NT2/D1 (cell line): Measurements from ENCODE around the gene UGT1A1.
"Not testable (repeated sequence)": the region's sequence is repeated elsewhere in the genome, so short reads cannot be mapped to it uniquely, and the experiment has no call there.

Source experiments
- DNase-seq: peaks from one replicate; pipeline ENCODE4 v3.0.0-alpha.2; 2011; ENCODE audit warnings: low read depth, low spot score
- H3K27me3 ChIP-seq: 2 replicates; pipeline ENCODE4 v1.6.0; 2011; ENCODE audit warnings: mild to moderate bottlenecking; ENCODE audit not compliant: insufficient read length, insufficient read depth
- H3K36me3 ChIP-seq: 2 replicates; pipeline ENCODE4 v1.6.1; 2011; ENCODE audit warnings: mild to moderate bottlenecking, low read length, mixed read lengths; ENCODE audit not compliant: insufficient read depth, insufficient read length
- H3K4me1 ChIP-seq: 2 replicates; pipeline ENCODE4 v1.5.1; 2011; ENCODE audit not compliant: insufficient read depth, insufficient read length
- H3K4me3 ChIP-seq: 2 replicates; pipeline ENCODE4 v1.5.1; 2011; ENCODE audit warnings: low read depth; ENCODE audit not compliant: insufficient read length
- H3K9ac ChIP-seq: 2 replicates; pipeline ENCODE4 v1.6.0; 2011; ENCODE audit warnings: low read depth; ENCODE audit not compliant: insufficient read length
- H3K9me3 ChIP-seq: 2 replicates; pipeline ENCODE4 v1.5.1; 2011; ENCODE audit warnings: mild to moderate bottlenecking, low read length; ENCODE audit not compliant: insufficient read depth
- SUZ12 ChIP-seq: IDR thresholded peaks from 2 replicates; pipeline ENCODE4 v1.6.1; 2011; ENCODE audit not compliant: insufficient read length, insufficient read depth; ENCODE audit errors: extremely low read depth
- YY1 ChIP-seq: IDR thresholded peaks from 2 replicates; pipeline ENCODE4 v1.6.1; 2011; ENCODE audit not compliant: insufficient read length, insufficient read depth
- ZNF274 ChIP-seq: IDR thresholded peaks from 2 replicates; pipeline ENCODE4 v1.6.1; 2011; ENCODE audit warnings: mild to moderate bottlenecking, low read depth, low read length

UGT1A1 gene

DNA sequence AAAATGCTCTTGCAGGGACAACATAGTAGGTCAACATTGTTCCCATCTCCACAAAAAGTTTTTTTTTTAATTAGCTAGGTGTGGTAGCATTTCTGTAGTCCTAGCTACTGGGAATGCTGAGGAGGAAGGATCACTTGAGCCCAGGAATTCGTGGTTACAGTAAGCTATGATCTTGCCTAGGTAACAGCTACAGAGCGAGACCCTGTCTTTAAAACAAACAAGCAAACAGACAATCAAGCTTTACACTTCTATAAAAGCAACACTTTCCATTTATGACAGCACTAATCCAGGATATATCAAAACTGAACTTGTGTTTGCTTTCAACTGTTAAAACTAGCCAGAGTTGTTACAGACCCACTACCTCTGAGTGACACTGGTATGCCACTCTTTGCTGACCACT lies 19.2 kb upstream of the UGT1A1 start:
- Histone ChIP-seq H3K9ac (no peak overlapping the region), H3K4me1 (no peaks in the 10 kb centered on the region), H3K36me3 (no peaks in the 10 kb centered on the region), H3K27me3 (no peaks in the 10 kb centered on the region), H3K9me3 (peaks cover 12% of the 10 kb centered on the region; the same call in 1 of the 2 replicates), H3K4me3 (no peak overlapping the region)
- no peak for TF ChIP-seq ZNF274
- TF ChIP-seq YY1, result no peak
- no peak for TF ChIP-seq SUZ12
- DNase-seq, result no peak

DNA sequence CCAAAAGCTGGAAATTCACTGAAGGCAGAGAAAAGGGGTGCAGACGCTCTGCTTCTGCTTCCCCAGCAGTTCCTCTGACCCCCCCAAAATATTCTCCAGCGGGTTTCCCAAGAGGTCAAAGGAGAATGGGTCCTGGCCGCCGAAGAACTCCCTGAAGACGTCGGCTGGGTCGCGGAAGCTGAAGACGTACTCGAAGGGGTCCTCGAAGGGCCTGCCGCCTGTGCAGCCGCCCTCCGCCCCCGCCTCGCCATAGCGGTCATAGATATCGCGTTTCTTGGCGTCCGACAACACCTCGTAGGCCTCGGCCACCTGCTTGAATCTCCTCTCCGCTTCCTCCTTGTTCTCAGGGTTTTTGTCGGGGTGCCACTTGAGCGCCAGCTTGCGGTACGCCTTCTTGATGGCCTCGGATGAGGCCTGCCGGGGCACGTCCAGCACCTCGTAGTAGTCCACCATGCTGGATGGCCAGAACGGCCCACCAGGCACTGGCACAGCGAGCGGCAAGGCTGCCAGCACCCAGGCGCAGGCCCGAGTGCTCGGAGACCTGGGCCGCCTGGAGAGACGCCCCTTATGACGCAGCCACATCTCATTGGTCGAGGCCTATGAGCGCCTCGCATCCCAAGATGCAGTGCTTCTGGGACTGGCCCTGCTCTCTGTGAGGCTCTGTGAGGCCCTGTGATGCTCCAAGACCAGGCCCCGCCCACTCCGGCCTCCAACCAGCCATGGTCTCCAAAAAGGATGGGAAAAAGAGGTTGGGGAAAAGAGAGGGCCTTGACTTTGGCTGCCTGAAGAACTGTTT lies 16.4 kb upstream of the UGT1A1 start:
- Histone ChIP-seq H3K9ac (no peak overlapping the region), H3K4me3 (no peak overlapping the region), H3K27me3 (no peaks in the 10 kb centered on the region), H3K4me1 (no peaks in the 10 kb centered on the region), H3K36me3 (no peaks in the 10 kb centered on the region), H3K9me3 (peaks cover 7% of the 10 kb centered on the region; the same call in 1 of the 2 replicates)
- TF ChIP-seq YY1, result no peak
- no peak for TF ChIP-seq SUZ12
- no peak for TF ChIP-seq ZNF274
- DNase-seq, result no peak

DNA sequence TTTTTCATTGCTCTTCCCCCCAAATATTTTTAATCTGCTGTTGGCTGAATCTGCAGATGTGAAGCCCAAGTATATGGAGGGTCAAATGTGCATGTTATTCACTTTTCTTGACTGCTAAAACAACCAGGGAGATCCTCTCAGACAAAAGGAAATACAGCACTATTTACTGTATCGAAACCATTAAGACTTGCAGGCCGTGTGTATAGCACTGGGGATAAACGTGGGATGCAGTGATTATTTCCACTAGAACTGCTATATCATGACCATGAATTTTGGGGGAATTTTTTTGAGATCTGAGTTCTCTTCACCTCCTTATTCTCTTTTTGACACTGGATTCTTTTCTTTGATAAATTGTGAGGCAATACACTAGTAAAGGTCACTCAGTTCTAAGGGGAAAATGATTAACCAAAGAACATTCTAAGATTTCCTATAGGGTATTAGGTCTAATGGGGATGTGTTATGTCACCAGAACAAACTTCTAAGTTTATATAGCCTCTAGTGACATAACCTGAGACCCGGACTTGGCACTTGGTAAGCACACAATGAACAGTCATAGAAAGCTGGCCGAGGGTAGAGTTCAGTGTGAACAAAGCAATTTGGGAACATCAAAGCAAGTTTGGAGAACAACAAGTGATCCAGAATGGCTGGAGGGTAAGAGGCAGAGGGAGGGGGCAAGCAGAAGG lies 14.9 kb upstream of the UGT1A1 start:
- Histone ChIP-seq H3K36me3 (no peaks in the 10 kb centered on the region), H3K27me3 (no peaks in the 10 kb centered on the region), H3K4me1 (no peaks in the 10 kb centered on the region), H3K4me3 (no peak overlapping the region), H3K9me3 (no peaks in the 10 kb centered on the region; the same call in 1 of the 2 replicates), H3K9ac (no peak overlapping the region)
- DNase-seq, result no peak
- TF ChIP-seq ZNF274 (no peak), SUZ12 (no peak), YY1 (no peak)

DNA sequence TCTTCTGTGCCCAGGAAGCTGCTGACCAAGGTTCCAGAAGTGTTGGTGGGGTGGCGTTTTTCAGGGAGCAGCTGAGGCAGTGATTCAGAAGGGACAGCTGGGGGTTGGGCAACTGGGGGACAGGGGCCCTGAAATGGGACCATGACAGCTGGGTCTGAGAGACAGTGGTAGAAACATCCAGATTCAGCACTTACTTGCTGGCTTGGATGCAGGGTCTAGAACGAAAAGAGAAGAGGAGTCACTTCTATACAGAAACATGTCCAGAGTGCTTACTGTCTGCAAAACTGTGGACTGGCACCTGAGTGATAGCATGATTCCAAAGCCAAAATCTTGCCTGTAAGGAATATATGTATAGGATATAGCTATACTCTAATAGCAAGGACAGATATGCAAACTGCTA lies 14.2 kb upstream of the UGT1A1 start:
- H3K9ac ChIP-seq, H3K9me3 ChIP-seq, H3K36me3 ChIP-seq, H3K27me3 ChIP-seq, H3K4me1 ChIP-seq, H3K4me3 ChIP-seq, DNase-seq: not testable (repeated sequence)

DNA sequence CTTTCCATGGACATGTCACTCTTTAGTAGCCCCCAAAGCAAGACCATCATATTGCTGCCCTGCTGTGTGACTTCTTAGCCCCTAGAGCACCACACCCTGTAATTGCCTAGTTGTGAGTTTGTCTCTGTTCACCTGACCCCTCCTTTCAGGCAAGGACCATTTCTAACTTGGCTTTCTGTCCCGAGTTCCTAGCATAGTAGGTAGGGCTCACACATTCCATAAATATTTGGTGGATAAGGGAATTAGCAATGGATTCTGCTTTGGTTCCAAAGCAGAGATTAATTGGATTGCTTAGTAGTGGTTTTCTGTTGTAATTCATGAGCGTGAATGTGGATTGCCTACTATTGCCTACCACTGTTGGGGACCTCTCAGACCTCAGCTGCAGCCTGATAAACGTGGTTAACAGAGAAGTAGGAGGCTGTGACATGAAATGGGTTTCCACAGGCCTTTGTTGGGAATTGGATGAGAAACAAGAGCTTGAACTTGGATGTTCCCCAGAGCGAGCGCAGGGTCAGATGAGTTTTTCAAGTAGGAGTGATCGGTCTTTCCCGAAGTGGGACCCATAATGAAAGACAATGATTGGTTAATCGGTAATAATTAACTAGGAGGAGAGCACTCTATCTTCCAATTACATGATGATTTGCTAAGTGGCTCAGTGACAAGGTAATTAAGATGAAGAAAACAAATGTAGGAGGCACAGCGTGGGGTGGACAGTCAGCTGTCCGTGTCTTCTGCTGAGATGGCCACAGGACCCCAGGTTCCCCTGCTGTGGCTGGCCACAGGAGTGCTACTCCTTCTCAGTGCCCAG lies 13.4 kb upstream of the UGT1A1 start:
- Histone ChIP-seq H3K4me1 (no peaks in the 10 kb centered on the region), H3K9ac (no peak overlapping the region), H3K9me3 (peaks cover 13% of the 10 kb centered on the region; the same call in 1 of the 2 replicates), H3K27me3 (no peaks in the 10 kb centered on the region), H3K4me3 (no peak overlapping the region), H3K36me3 (no peaks in the 10 kb centered on the region)
- DNase-seq, result no peak
- TF ChIP-seq ZNF274, result no peak
- TF ChIP-seq SUZ12, result no peak
- TF ChIP-seq YY1, result no peak

DNA sequence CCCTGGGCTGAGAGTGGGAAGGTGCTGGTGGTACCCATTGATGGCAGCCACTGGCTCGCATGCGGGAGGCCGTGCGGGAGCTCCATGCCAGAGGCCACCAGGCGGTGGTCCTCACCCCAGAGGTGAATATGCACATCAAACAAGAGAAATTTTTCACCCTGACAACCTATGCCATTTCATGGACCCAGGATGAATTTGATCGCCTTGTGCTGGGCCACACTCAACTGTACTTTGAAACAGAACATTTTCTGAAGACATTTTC lies 12.9 kb upstream of the UGT1A1 start:
- peaks cover 14% of the 10 kb centered on the region; the same call in 1 of the 2 replicates for H3K9me3 ChIP-seq
- H3K27me3 ChIP-seq, result no peaks in the 10 kb centered on the region
- TF ChIP-seq ZNF274 (no peak), YY1 (no peak), SUZ12 (no peak)
- H3K36me3 ChIP-seq, result no peaks in the 10 kb centered on the region
- H3K9ac ChIP-seq, result no peak overlapping the region
- H3K4me1 ChIP-seq, result no peaks in the 10 kb centered on the region
- no peak overlapping the region for H3K4me3 ChIP-seq
- no peak for DNase-seq

DNA sequence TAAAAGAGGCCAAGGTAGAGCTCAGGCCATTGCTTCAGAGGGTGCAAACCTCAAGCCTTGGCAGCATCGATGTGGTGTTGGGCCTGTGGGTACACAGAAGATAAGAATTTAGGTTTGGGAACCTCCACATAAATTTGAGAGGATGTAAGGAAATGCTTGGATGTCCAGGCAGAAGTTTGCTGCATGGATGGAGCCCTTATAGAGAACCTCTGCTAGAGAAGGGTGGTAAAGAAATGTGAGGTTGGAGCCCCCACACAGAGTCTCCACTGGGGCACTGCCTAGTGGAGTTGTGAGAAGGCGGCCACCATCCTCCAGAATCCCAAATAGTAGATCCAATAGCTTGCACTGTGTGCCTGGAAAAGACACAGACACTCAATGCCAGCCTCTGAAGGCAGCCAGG lies 9.4 kb upstream of the UGT1A1 start:
- H3K9ac ChIP-seq, H3K4me1 ChIP-seq, H3K27me3 ChIP-seq, DNase-seq, H3K4me3 ChIP-seq, H3K36me3 ChIP-seq: not testable (repeated sequence)
- peaks cover 17% of the 10 kb centered on the region; the same call in 1 of the 2 replicates for H3K9me3 ChIP-seq

DNA sequence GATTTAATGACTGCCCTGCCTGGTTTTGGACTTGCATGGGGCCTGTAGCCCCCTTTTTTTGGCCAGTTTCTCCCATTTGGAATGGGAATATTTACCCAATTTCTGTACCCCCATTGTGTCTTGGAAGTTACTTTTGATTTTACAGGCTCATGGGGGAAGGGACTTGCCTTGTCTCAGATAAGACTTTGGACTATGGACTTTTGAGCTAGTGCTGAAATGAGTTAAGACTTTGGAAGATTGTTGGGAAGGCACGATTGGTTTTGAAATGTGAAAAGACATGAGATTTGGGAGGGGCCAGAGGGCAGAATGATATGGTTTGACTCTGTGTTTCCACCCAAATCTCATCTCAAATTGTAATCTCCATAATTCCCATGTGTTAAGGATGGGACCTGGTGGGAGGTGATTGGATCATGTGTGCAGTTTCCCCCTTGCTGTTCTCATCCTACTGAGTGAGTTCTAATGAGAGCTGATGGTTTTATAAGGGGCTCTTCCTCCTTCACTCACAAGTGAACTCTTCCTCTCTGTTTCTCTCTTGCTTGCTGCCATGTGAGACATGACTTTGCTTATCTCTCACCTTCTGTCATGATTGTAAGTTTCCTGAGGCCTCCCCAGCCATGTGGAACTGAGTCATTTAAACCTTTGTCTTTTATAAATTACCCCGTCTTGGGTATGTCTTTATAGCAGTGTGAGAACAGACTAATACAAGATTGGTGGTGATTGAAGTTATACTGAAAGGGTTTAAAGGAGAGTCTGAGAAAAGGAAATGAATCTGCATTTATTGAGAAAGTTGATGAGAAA lies 8.7 kb upstream of the UGT1A1 start:
- not testable (repeated sequence) for H3K36me3 ChIP-seq, H3K9ac ChIP-seq, H3K4me3 ChIP-seq, H3K4me1 ChIP-seq, DNase-seq, H3K27me3 ChIP-seq
- H3K9me3 ChIP-seq, result peaks cover 17% of the 10 kb centered on the region; the same call in 1 of the 2 replicates
